Measurements from ENCODE around the gene LTBP3.

LTBP3 gene

GRCh38 chr11:65492637-65493366 lies 65.4 kb downstream of the LTBP3 start:
- DNase-seq, result peak in 2 of 3 experiments; percentile 38 to 55

GRCh38 chr11:65492387-65492636 lies 65.8 kb downstream of the LTBP3 start:
- DNase-seq, result no peak

DNA sequence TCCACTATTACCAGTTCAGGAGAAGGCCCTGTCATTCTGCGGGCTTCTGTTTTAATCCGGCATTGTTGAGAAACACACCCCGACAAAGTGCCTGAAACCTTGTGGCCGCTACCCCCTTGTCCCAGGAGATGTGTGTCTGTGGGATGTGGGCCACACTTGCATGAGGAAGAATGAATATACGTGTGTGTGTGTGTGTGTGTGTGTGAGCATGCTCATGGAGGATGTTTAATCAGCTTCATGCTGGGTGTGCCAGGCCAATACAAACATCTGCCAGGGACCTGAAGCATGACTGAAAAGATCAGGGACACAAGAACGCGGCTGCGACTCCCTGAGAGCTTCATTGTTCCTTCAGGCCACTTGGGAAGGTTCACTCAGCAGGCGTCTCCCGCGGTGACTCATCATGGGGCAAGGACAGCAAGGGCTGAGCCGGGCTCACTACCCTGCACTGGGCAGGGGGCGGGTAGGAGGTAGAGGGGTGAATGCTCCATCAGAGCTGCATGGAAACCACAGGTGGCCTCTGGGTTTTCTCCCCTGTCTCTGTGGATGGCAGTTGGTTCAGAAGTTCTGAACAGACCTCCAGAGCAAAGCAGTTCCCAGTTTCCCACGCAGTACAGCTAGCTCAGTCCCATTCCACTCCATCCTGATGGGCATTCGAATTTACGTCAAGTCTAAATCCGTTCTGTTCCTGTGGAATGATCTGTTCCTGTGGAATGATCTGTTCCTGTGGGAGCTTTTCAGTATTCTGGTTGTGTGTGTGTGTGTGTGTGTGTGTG lies 66.4 kb downstream of the LTBP3 start:
- peak; percentile 93 to 99 (median 97) for DNase-seq

DNA sequence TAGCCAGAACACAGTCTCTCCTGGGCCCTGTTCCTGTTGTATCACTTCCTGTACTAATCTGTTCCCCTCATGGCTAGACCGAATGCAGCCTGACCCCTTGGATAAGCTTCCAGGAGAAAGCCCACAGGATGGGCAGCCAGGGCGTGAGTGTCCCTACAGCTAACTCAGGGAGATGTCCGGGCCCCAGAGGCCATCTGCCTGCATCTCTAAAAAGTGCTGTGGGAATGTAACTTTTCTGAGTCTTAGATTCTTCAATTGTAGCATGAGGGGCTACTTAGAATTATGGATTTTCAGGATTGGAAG lies 67.0 kb downstream of the LTBP3 start:
- no peak for DNase-seq

- DNase-seq, result no peak
These were observed 68.3 kb downstream of the LTBP3 start for GRCh38 chr11:65489706-65490320.

DNA sequence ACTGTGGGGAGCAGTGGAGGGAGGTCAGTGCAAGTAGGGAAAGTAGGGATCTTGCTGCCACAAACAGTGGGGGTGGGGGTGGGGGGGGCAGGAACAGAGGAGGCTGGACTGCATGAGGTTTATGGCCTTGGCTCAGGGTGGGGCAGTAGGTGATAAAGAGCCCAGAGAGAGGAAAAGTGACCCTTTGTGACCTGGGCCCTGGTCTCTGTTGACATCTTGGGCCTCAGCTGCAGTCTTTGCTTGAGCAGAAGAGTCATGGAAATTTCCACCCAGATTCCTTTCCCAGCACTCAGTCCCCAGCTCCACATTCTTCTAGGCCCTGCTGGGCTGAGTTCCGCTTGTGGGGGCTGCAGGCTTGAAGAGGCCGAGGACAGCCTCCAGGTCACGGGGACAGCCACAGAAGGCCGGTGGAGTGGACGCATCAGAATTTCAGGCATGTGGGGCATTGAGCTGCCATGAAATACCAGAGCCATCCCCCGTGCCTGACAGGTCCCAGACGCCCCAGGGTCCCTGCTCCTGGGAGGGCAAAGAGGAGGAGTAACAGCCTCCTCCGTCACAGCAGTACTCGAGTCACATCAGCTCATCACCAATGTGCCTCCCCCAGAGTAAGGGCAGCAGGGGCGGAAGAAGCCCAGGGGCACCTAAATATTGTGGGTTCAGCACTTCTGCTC lies 69.0 kb downstream of the LTBP3 start:
- no peak for DNase-seq
